Left ventricle myocardium inferior (tissue), 1 donor: ENCODE results near the gene PRELID2. TPM values are rescaled to one million over a fixed set of nuclear protein-coding genes. Genes with fewer than 3 reads are reported as not detected.
A peak's percentile ranks its signal among the peaks of the same experiment; 100 is the strongest.

Experiments
- DNase-seq: peaks from one replicate; pipeline ENCODE4 v3.0.0-alpha.2; 2020
- H3K27ac ChIP-seq: fragments of 200-600 bp; replicated peaks from 2 replicates; pipeline ENCODE4 v1.8.0; 2021
- H3K27me3 ChIP-seq: fragments of 200-600 bp; 2 replicates; pipeline ENCODE4 v1.8.0; 2021; ENCODE audit warnings: low read depth
- H3K36me3 ChIP-seq: fragments of 200-600 bp; 2 replicates; pipeline ENCODE4 v1.8.0; 2021
- H3K4me1 ChIP-seq: fragments of 200-600 bp; 2 replicates; pipeline ENCODE4 v1.8.0; 2021
- H3K4me3 ChIP-seq: fragments of 200-600 bp; 2 replicates; pipeline ENCODE4 v1.8.0; 2021; ENCODE audit warnings: mild to moderate bottlenecking, moderate library complexity
- H3K9me3 ChIP-seq: fragments of 200-600 bp; replicated peaks from 2 replicates; pipeline ENCODE4 v1.8.0; 2021
- CTCF ChIP-seq: fragments of 200-600 bp; IDR thresholded peaks from 2 replicates; pipeline ENCODE4 v1.8.0; 2021; ENCODE audit warnings: antibody characterized with exemption, mild to moderate bottlenecking, borderline replicate concordance
- intact Hi-C: fragments of 100-400 bp; cut with micrococcal nuclease; formaldehyde crosslinking; loops from one replicate; pipeline ENCODE4 v1.11.0; 2022
- long read RNA-seq: library from polyadenylated mRNA; unstranded; transcript quantifications from one replicate; pipeline ENCODE4 v2.0.0, GENCODE V29; 2021
- total RNA-seq: library from RNA; stranded (reverse); fragmentation: NEBNext Ultra II Directional; extraction: Animal tissue kit (Norgen Biotek cat#: 25700); gene quantifications from one replicate; pipeline ENCODE4 v1.2.1, GENCODE V29; 2021
- donor health status: DM: no; HTN: yes; CAD: no; lungs with severe emphysema.

Gene PRELID2
- 12.2 TPM for total RNA-seq
- long read RNA-seq, result 0 reads

- DNase-seq, result peak; percentile 91
- Histone ChIP-seq H3K4me1 (peaks cover 39% of the 10 kb centered on the region), H3K27ac (peak within 1 kb of the TSS; percentile 81), H3K36me3 (no peaks in the 10 kb centered on the region), H3K27me3 (no peaks in the 10 kb centered on the region), H3K9me3 (no peaks in the 10 kb centered on the region), H3K4me3 (peak within 1 kb of the TSS; percentile 78)
- intact Hi-C loops, result no loop called here
- TF ChIP-seq CTCF, result peak; percentile 22
Measured at GRCh38 chr5:145834917-145835847, at the start of gene PRELID2. TSS of gene PRELID2 (minus strand) at chr5:145835342. CDS start at chr5:145835251, 91 bp downstream.

GRCh38 chr5:145874765-145875164, 39.6 kb upstream of the PRELID2 start:
- intact Hi-C loops, result no loop called here
- Histone ChIP-seq H3K4me1 (no peaks in the 10 kb centered on the region), H3K27me3 (no peaks in the 10 kb centered on the region), H3K9me3 (no peaks in the 10 kb centered on the region), H3K27ac (no peak overlapping the region), H3K36me3 (no peaks in the 10 kb centered on the region), H3K4me3 (no peak overlapping the region)
- no peak for TF ChIP-seq CTCF
- DNase-seq, result no peak

- no peaks in the 10 kb centered on the region for H3K27me3 ChIP-seq
- H3K4me1 ChIP-seq, result no peaks in the 10 kb centered on the region
- intact Hi-C loops, result no loop called here
- no peak for TF ChIP-seq CTCF
- no peak within 1 kb of the TSS for H3K27ac ChIP-seq
- DNase-seq, result no peak
- H3K4me3 ChIP-seq, result no peak within 1 kb of the TSS
- H3K9me3 ChIP-seq, result no peaks in the 10 kb centered on the region
- no peaks in the 10 kb centered on the region for H3K36me3 ChIP-seq
Measured at GRCh38 chr5:145872914-145873313, 37.8 kb upstream of the PRELID2 start, which contains the start of gene GRXCR2. TSS of gene GRXCR2 (minus strand) at chr5:145873014. CDS start at chr5:145872968, 46 bp downstream.

GRCh38 chr5:145872486-145872885, 37.3 kb upstream of the PRELID2 start:
- no peak for DNase-seq

GRCh38 chr5:145869753-145870152, 34.6 kb upstream of the PRELID2 start:
- no peak for TF ChIP-seq CTCF
- intact Hi-C loops, result no loop called here
- H3K4me1 ChIP-seq, result no peaks in the 10 kb centered on the region
- no peak overlapping the region for H3K4me3 ChIP-seq
- H3K36me3 ChIP-seq, result no peaks in the 10 kb centered on the region
- H3K27me3 ChIP-seq, result peaks cover 3% of the 10 kb centered on the region
- no peak overlapping the region for H3K27ac ChIP-seq
- H3K9me3 ChIP-seq, result no peaks in the 10 kb centered on the region
- no peak for DNase-seq

More at GRCh38 chr5:145872486-145872885, 37.3 kb upstream of the PRELID2 start:
- Histone ChIP-seq H3K27ac (no peak overlapping the region), H3K9me3 (no peaks in the 10 kb centered on the region), H3K4me1 (no peaks in the 10 kb centered on the region), H3K27me3 (no peaks in the 10 kb centered on the region), H3K4me3 (no peak overlapping the region), H3K36me3 (no peaks in the 10 kb centered on the region)
- no peak for TF ChIP-seq CTCF
- intact Hi-C loops, result no loop called here
